ENCODE results near the gene RIPOR2. TPM values are rescaled to one million over a fixed set of nuclear protein-coding genes. Genes with fewer than 3 reads are reported as not detected.
"Not testable (repeated sequence)": the region's sequence is repeated elsewhere in the genome, so short reads cannot be mapped to it uniquely, and the experiment has no call there.

Gene RIPOR2
- total and polyA plus RNA-seq, 2 donors (not counting 3 experiments of a cell fraction or from before 2014, with no cell fraction given): 0.10 TPM; not detected in 1

GRCh38 chr6:24949020-24949569 lies 13.3 kb upstream of the RIPOR2 start:
- intact Hi-C loops (cut with micrococcal nuclease) (no loop called here), dilution Hi-C loops (cut with MboI; ENCODE audit: extremely low pct_ligation_motif_present, low sequenced_read_pairs) (no loop called here)
- DNase-seq (ENCODE audit: low read depth, low spot score) (no peak), FAIRE-seq (no peak)
- H3K9me1 ChIP-seq (replicated peaks; ENCODE audit: control insufficient read depth, extremely low read depth, insufficient read depth, low read length): no peaks in the 10 kb centered on the region
- no peaks in the 10 kb centered on the region for H3K4me1 ChIP-seq (ENCODE audit: control insufficient read depth, extremely low read depth, insufficient read depth, low read length)
- H3K9ac ChIP-seq (replicated peaks; ENCODE audit: extremely low read depth, insufficient read depth, low read length): no peak overlapping the region
- no peak overlapping the region for H3K4me3 ChIP-seq (replicated peaks in 1 of 3; ENCODE audit: insufficient read depth in 1 of 3, low read depth in 1 of 3, low read length in 3 of 3)
- H4K20me1 ChIP-seq (replicated peaks; ENCODE audit: control insufficient read depth, extremely low read depth, insufficient read depth, low read length): no peaks in the 10 kb centered on the region
- no peak overlapping the region for H2AFZ ChIP-seq (ENCODE audit: low read depth, low read length)
- H3K36me3 ChIP-seq (ENCODE audit: control insufficient read depth in 2 of 2, extremely low read depth in 1 of 2, insufficient read depth in 2 of 2, low read length in 2 of 2): no peaks in the 10 kb centered on the region
- ChIA-PET CTCF (interaction anchor here (0.8 kb wide), 1 partner anchor 15 kb away, joined by 3 read pairs; no protein-coding TSS in a partner anchor), POLR2A (no interaction called here)
- BruUV-seq (replicated peaks): no TSS peak
- no peaks in the 10 kb centered on the region for H3K79me2 ChIP-seq (ENCODE audit: control insufficient read depth, insufficient read depth, low read length)
- H3K27me3 ChIP-seq (ENCODE audit: control insufficient read depth in 2 of 2, insufficient read depth in 2 of 2, low read length in 2 of 2): no peaks in the 10 kb centered on the region
- H3K9me3 ChIP-seq (replicated peaks; ENCODE audit: control insufficient read depth, insufficient read depth, low read length): no peaks in the 10 kb centered on the region
- no peak overlapping the region for H3K4me2 ChIP-seq (ENCODE audit: insufficient read depth, low read length)
- H3K27ac ChIP-seq (ENCODE audit: insufficient read depth, low read depth, low read length): no peak overlapping the region
- TF ChIP-seq GATA2 (IDR thresholded peaks at IDR 0.05; ENCODE audit: insufficient read depth, insufficient read length, low read depth, low read length) (no peak), MAX (IDR thresholded peaks at IDR 0.05; ENCODE audit: insufficient read depth, insufficient read length) (no peak), POLR2AphosphoS5 (IDR thresholded peaks at IDR 0.05; ENCODE audit: insufficient read depth, low read depth, low read length) (no peak), EZH2 (IDR thresholded peaks at IDR 0.05; ENCODE audit: borderline replicate concordance, low read depth, low read length, severe bottlenecking) (no peak), MYC (IDR thresholded peaks at IDR 0.05; ENCODE audit: low read depth, low read length) (no peak), FOS (IDR thresholded peaks at IDR 0.05; ENCODE audit: borderline replicate concordance, insufficient read depth, low read length) (no peak), POLR2A (IDR thresholded peaks at IDR 0.05; ENCODE audit: low read depth, low read length) (no peak), CTCF (IDR thresholded peaks at IDR 0.05; ENCODE audit: extremely low read depth in 1 of 2, insufficient read depth in 1 of 2, low read depth in 1 of 2, low read length in 2 of 2) (no peak), JUN (IDR thresholded peaks at IDR 0.05; ENCODE audit: borderline replicate concordance, insufficient read depth, insufficient read length, low read depth) (no peak)

GRCh38 chr6:24948261-24948660 lies 12.5 kb upstream of the RIPOR2 start:
- H4K20me1 ChIP-seq (replicated peaks; ENCODE audit: control insufficient read depth, extremely low read depth, insufficient read depth, low read length); intact Hi-C loops (cut with micrococcal nuclease); CTCF ChIA-PET; H3K27me3 ChIP-seq (ENCODE audit: control insufficient read depth in 2 of 2, insufficient read depth in 2 of 2, low read length in 2 of 2); DNase-seq (ENCODE audit: low read depth, low spot score); H3K4me2 ChIP-seq (ENCODE audit: insufficient read depth, low read length); H3K4me3 ChIP-seq (replicated peaks in 1 of 3; ENCODE audit: insufficient read depth in 1 of 3, low read depth in 1 of 3, low read length in 3 of 3); dilution Hi-C loops (cut with MboI; ENCODE audit: extremely low pct_ligation_motif_present, low sequenced_read_pairs); H3K9me1 ChIP-seq (replicated peaks; ENCODE audit: control insufficient read depth, extremely low read depth, insufficient read depth, low read length); H3K9me3 ChIP-seq (replicated peaks; ENCODE audit: control insufficient read depth, insufficient read depth, low read length); FAIRE-seq; H2AFZ ChIP-seq (ENCODE audit: low read depth, low read length); POLR2A ChIA-PET; BruUV-seq (replicated peaks); H3K79me2 ChIP-seq (ENCODE audit: control insufficient read depth, insufficient read depth, low read length); H3K4me1 ChIP-seq (ENCODE audit: control insufficient read depth, extremely low read depth, insufficient read depth, low read length); H3K36me3 ChIP-seq (ENCODE audit: control insufficient read depth in 2 of 2, extremely low read depth in 1 of 2, insufficient read depth in 2 of 2, low read length in 2 of 2); H3K27ac ChIP-seq (ENCODE audit: insufficient read depth, low read depth, low read length); H3K9ac ChIP-seq (replicated peaks; ENCODE audit: extremely low read depth, insufficient read depth, low read length): not testable (repeated sequence)

Measured in endothelial cell of umbilical vein (primary cell).